GM19467 (cell line): ENCODE results near the gene GPSM1.

ENCODE experiments used
- ATAC-seq: cut with Tn5 transposase; IDR thresholded peaks from one replicate; pipeline ENCODE4 v1.9.1; 2021; ENCODE audit warnings: mild to moderate bottlenecking, moderate library complexity; ENCODE audit not compliant: unreplicated experiment

The GPSM1 gene, protein sequence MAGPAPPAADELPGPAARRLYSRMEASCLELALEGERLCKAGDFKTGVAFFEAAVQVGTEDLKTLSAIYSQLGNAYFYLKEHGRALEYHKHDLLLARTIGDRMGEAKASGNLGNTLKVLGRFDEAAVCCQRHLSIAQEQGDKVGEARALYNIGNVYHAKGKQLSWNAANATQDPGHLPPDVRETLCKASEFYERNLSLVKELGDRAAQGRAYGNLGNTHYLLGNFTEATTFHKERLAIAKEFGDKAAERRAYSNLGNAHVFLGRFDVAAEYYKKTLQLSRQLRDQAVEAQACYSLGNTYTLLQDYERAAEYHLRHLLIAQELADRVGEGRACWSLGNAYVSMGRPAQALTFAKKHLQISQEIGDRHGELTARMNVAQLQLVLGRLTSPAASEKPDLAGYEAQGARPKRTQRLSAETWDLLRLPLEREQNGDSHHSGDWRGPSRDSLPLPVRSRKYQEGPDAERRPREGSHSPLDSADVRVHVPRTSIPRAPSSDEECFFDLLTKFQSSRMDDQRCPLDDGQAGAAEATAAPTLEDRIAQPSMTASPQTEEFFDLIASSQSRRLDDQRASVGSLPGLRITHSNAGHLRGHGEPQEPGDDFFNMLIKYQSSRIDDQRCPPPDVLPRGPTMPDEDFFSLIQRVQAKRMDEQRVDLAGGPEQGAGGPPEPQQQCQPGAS

GRCh38 chr9:136327304-136327974 lies at the start of gene GPSM1:
Gene GPSM1, plus strand, starts transcription at chr9:136327539. Its CDS starts 157 bp downstream, at chr9:136327696.
- no peak for ATAC-seq

DNA sequence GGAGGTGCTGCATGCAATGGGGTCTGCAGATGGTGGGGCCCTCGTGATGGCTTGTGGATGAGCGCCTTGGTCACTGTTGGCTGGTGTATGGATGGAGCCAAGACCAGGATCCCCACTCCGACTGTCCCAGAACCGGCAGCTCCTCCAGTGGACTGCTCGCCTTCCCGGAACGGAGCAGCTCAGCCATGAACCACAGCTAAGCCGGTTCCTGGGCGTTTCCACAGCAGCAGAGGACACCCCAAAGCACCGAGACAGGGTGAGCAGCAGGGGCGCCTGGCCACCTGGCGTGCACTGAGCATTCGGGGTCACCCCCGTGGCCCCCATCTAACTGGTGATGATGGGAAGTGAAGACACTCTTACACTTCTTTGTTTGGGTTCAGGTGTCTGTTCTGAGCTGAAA lies 49.6 kb upstream of the GPSM1 start:
- ATAC-seq: no peak

DNA sequence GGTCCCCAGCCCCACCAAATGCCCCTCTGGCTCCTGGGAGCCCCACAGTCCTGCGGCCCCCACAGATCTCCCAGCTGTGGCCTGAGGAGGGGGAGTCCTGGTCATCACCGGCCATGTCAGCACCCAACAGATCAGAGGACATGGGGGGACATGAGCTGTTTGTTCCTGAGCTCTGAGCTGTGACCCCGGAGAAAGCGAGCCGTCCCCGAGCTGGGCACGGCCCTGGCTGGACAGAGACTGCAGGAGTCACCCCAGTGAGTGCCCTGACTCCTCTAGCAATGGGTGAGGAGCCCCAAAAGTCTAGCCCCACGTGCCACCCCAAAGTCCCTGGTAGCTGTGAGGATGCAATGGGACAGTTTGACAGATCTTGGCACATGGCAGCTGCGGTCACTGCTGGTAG lies 49.1 kb upstream of the GPSM1 start:
- ATAC-seq: no peak

DNA sequence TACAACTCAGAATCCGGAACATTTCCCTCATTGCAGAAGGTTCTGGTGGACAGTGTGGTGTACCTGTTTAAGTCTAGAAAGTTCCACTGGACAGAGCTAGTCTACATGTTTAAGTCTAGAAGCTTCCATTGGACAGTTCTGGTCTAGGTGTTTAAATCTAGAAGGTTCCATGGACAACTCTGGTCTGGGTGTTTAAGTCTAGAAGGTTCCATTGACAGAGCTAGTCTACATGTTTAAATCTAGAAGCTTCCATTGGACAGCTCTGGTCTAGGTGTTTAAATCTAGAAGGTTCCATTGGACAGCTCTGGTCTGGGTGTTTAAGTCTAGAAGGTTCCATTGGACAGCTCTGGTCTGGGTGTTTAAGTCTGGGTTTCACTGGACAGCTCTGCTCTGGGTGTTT lies 48.4 kb upstream of the GPSM1 start:
- ATAC-seq: no peak

DNA sequence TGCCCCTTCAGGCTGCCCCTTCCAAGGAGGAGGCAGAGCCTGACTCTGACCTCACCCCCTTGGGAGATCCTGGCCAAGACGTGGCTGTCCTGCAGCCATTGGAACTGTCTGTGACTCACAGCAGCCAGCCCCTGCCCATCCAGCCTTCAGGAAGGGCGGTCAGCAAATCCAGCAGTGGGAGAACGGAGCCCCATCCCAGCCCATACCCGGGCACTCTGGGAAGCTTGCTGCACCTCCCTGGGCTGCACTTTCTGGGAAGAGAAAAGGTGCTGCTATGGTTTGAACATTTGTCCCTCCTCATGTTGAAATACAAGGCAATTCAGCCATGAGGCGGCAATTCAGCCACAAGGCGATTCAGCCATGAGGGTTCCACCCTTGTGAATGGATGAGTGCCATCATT lies 47.9 kb upstream of the GPSM1 start:
- ATAC-seq: no peak

GRCh38 chr9:136280535-136281315 lies 46.6 kb upstream of the GPSM1 start:
- ATAC-seq: no peak

DNA sequence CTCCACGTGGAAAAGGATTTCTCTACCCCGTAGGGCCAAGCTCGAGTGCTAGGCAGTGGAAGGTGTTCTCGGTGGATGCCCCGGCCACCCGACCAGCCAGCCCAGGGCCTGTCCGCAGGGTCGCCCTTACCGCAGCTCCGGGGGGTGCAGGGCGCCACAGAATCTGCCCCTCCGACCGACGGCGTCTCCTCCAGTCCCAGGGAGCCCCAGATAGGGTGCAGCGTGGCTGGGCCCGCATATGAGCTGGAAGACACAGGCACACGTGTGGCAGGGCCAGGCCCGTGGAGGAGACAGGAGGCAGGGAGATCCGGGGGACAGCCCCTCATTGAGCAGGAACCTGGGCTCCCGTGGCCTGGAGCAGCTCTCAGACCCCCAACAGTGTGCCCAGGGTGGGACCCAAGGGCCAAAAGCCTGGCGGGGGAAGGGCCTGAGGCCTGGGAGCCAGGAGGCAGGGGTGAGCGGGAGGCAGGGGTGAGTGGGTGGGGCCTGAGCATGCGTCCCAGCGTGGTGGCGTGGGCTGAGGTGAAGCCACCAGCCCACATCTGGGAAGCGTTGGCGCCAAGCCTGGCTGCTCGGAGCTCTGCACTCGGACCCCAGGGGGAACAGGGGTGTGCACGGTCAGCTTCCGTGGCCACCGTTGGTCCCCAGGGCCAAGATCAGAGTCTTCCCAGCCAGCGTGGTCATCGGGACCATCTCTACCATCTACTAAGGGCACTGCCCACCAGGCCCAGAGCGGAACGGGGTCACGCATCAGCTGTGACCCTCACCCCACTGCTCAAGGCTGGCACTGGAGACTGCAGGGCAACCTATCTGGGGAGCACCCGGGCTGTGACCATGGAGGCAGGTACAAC lies 45.7 kb upstream of the GPSM1 start:
- no peak for ATAC-seq

- ATAC-seq: no peak
These were observed 45.0 kb upstream of the GPSM1 start for GRCh38 chr9:136282272-136282861.

GRCh38 chr9:136283291-136284235 lies 43.8 kb upstream of the GPSM1 start:
- peak; percentile 80 for ATAC-seq

- no peak for ATAC-seq
These were observed 43.0 kb upstream of the GPSM1 start for GRCh38 chr9:136284311-136284710.

DNA sequence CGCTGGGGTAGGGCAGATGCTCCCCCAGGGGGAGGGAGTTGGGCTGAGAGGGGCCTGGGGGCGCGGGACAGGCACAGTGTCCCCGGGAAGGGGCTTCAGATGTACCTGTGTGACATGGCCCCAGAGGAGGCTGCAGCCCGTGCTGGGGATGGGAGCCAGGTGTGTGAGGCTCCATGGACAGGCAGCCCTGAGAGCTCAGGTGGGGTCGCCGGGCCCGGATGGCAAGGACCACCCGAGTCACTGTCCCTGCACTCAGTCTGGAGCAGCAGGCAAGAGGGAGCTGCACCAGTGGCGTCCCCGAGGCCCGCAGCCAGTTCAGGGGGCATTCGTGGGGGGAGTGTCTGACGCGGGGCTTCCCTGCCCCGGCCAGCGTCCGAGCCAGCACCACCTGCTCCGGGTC lies 42.4 kb upstream of the GPSM1 start:
- no peak for ATAC-seq

DNA sequence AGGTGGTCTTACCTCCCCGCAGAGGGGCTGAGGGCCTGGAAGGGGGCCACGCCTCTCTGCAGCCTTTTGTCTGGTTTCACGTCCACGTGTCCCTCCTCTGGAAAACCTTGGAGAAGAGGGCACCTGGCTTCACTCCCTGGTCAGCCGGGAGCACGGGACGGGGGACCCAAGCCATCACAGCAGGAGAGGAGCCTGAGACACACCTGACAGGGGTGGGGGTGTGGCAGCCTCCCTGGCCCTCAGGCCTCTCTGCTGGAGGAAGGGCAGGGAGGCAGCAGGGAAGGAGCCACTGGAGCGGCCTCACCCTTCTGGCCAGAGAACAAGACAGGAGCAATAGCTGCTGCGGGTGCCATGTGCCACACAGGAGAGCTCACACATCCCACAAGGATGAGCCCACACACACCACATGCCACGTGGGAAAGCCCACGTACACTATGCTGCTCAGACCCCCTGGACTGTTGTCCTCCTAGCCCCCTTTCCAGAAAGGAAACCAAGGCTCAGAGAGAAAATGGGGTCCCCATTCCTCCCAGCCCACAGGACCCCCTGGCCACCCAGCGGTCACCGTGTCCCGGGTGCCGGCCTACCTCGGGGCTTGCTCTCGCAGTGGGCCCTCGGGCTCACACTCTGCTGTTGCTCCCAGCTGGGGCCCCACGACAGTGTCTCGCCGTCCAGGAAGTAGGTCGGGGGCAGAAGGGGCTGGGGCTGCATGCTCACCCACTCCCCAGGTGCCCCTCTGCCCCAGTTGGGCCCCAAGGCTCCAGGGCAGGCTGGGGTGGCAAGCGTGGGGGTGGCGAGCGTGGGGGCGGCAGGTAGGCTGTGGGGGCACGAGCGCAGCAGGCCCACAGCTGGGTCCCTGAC lies 41.6 kb upstream of the GPSM1 start:
- no peak for ATAC-seq

DNA sequence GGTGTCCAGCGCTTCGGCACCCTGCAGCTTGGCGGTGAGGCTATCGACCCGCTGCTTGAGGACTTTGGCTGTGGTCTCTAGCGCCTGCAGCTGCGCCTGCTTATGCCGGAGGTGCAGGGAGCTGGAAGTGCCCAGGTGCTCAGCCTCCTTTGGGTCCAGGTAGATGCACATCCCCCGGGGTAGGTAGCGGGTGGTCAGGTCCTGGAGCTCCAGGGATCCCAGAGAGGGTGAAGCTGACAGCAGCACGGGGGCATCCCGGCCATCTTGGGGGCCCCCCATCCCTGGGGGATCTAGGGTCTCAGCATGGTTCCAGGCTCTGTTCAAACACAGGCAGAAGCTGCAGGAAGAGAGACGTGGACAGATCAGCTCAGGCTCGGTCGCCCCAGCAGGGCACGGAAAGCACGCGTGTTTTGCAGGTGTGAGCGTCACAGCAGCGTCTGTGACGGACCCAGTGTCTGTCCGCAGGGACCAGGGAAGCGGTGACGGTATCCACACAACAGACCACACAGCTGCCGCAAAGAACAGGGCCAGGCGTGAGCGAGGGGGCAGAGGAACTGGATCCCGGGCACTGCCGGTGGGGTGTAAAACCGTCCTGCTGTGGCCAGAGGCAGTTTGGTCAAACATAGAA lies 40.9 kb upstream of the GPSM1 start:
- no peak for ATAC-seq

- ATAC-seq: no peak
These were observed 40.4 kb upstream of the GPSM1 start for GRCh38 chr9:136286987-136287379.

DNA sequence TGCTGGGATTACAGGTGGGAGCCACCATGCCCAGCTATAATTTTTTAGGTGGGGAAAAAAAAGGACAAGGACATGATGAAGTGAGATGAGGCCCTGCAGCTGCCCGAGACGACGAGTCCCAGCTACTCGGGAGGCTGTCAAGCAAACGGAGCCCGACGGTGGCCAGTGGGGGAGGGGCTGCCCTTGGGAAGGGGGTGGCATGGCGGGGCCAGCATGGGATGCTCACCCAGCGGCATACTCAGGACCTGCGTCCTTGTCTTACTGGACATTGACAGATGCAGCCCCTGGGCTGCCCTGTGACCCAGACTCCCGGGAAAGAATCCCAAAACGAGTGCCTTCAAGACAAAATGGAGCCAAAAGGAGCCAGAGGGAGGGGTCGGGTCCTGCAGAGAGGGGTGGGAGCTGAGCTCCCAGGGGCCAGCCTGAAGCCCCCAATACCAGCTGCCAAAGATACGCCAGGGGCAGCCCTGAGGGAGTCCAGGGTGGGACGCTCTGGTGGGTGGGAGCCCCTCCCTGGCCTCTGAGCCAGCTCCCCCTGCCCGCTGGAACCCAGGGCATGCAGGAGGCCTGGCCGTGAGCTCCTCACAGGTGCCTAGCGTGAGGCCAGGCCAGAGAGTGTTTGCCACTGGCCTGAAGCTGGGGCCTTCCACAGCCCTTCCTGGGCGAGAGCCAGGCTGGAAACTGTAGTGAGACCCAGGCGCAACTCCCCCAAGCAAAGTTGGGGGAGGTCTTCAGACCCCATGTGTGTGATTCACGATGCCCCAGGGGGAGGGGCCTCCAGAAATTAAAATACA lies 39.2 kb upstream of the GPSM1 start:
- no peak for ATAC-seq

GRCh38 chr9:136289651-136290507 lies 37.5 kb upstream of the GPSM1 start:
- ATAC-seq: no peak
